ENCODE measurements around the gene HOXC10. TPM values are rescaled to one million over a fixed set of nuclear protein-coding genes. Genes with fewer than 3 reads are reported as not detected.

Gene HOXC10
- total RNA-seq, 1 experiment from 2014 or later: 154 TPM

GRCh38 chr12:54019924-54020590, 35.1 kb downstream of the HOXC10 start:
- Histone ChIP-seq H3K4me1 (ENCODE audit: control insufficient read depth, insufficient read depth, low read length) (peaks cover 62% of the 10 kb centered on the region), H3K36me3 (ENCODE audit: control insufficient read depth, insufficient read depth, low read length) (peaks cover 2% of the 10 kb centered on the region; the same call in 1 of the 2 replicates), H3K9me3 (ENCODE audit: control insufficient read depth, insufficient read depth, low read depth, low read length) (no peaks in the 10 kb centered on the region), H3K4me3 (ENCODE audit: low read depth in 2 of 2, low read length in 2 of 2) (peak overlapping the region; percentile 72 to 91), H3K27me3 (ENCODE audit: control insufficient read depth, insufficient read depth, low read length) (no peaks in the 10 kb centered on the region), H3K27ac (ENCODE audit: low read length) (peak overlapping the region; percentile 95)
- TF ChIP-seq TCF7L2 (IDR thresholded peaks at IDR 0.05; ENCODE audit: low read depth, low read length): no peak
- peak; percentile 22; the same call in 1 of the 2 replicates for TF ChIP-seq POLR2AphosphoS5 (IDR thresholded peaks at IDR 0.05; ENCODE audit: low read depth, low read length)
- ATAC-seq (no peak), DNase-seq (ENCODE audit: low read depth, low spot score) (no peak)
- BruUV-seq (replicated peaks): no TSS peak
- in situ Hi-C loops (cut with HindIII; ENCODE audit: low pct_unique_long_range_greater_than_20kb, low sequenced_read_pairs): no loop called here
- ChIA-PET CTCF (no interaction called here), POLR2A (no interaction called here)
- intact Hi-C loops (cut with micrococcal nuclease; ENCODE audit: unreplicated experiment): no loop called here

- H3K4me3 ChIP-seq (ENCODE audit: low read depth in 2 of 2, low read length in 2 of 2): peak overlapping the region; percentile 72 to 91
- no peak for TF ChIP-seq TCF7L2 (IDR thresholded peaks at IDR 0.05; ENCODE audit: low read depth, low read length)
- TF ChIP-seq, protein P1, sequence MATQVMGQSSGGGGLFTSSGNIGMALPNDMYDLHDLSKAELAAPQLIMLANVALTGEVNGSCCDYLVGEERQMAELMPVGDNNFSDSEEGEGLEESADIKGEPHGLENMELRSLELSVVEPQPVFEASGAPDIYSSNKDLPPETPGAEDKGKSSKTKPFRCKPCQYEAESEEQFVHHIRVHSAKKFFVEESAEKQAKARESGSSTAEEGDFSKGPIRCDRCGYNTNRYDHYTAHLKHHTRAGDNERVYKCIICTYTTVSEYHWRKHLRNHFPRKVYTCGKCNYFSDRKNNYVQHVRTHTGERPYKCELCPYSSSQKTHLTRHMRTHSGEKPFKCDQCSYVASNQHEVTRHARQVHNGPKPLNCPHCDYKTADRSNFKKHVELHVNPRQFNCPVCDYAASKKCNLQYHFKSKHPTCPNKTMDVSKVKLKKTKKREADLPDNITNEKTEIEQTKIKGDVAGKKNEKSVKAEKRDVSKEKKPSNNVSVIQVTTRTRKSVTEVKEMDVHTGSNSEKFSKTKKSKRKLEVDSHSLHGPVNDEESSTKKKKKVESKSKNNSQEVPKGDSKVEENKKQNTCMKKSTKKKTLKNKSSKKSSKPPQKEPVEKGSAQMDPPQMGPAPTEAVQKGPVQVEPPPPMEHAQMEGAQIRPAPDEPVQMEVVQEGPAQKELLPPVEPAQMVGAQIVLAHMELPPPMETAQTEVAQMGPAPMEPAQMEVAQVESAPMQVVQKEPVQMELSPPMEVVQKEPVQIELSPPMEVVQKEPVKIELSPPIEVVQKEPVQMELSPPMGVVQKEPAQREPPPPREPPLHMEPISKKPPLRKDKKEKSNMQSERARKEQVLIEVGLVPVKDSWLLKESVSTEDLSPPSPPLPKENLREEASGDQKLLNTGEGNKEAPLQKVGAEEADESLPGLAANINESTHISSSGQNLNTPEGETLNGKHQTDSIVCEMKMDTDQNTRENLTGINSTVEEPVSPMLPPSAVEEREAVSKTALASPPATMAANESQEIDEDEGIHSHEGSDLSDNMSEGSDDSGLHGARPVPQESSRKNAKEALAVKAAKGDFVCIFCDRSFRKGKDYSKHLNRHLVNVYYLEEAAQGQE (IDR thresholded peaks at IDR 0.05; ENCODE audit: insufficient read depth in 1 of 2, low read depth in 2 of 2, low read length in 1 of 2): peak in 1 of 2 experiments; percentile 13; a peak in 1 of 4 replicates
- intact Hi-C loops (cut with micrococcal nuclease; ENCODE audit: unreplicated experiment) (loop anchor here (1.0 kb wide), 1 partner anchor 14 kb away; no protein-coding TSS in a partner anchor), in situ Hi-C loops (cut with HindIII; ENCODE audit: low pct_unique_long_range_greater_than_20kb, low sequenced_read_pairs) (no loop called here)
- H3K27ac ChIP-seq (ENCODE audit: low read length): peak overlapping the region; percentile 95
- H3K36me3 ChIP-seq (ENCODE audit: control insufficient read depth, insufficient read depth, low read length): peaks cover 2% of the 10 kb centered on the region; the same call in 1 of the 2 replicates
- no peaks in the 10 kb centered on the region for H3K9me3 ChIP-seq (ENCODE audit: control insufficient read depth, insufficient read depth, low read depth, low read length)
- ATAC-seq (no peak), DNase-seq (ENCODE audit: low read depth, low spot score) (no peak)
- ChIA-PET CTCF (interaction anchor here (1.0 to 1.1 kb wide), 2 partner anchors 12 to 196 kb away, joined by 3 read pairs; partner anchors contain the start of gene HOXC8), POLR2A (no interaction called here)
- no TSS peak for BruUV-seq (replicated peaks)
- H3K27me3 ChIP-seq (ENCODE audit: control insufficient read depth, insufficient read depth, low read length): no peaks in the 10 kb centered on the region
- H3K4me1 ChIP-seq (ENCODE audit: control insufficient read depth, insufficient read depth, low read length): peaks cover 62% of the 10 kb centered on the region
These were observed 35.9 kb downstream of the HOXC10 start for GRCh38 chr12:54020591-54021405.

DNA sequence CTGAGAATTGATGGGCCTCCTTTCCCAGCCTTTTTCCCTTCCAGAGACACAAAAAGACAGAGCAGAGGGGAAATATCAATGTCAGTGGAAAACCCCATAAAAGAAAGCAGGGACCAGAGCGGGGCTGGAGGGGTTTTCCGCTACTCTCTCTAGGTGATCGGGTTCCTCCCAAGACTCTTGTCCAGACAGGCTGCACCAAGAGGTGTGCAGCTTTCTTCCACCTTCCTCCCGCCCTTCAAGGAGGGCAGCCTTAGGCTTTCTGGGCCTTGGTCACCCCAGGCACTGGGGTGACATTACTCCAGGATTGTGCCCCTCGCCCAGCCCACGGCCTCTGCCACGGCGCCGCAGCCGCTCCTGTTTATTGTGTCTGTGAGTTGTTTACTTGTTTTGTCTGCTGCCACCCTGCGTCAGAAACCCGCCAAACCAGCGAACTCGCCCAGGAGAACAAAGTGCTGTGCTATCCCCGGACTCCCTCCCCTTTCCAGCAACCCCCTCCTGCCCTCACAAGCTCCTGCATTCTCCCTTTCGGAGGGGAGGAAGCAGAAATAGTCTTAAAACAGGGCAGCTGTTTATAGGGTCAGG, 36.6 kb downstream of the HOXC10 start:
- H3K27me3 ChIP-seq (ENCODE audit: control insufficient read depth, insufficient read depth, low read length): no peaks in the 10 kb centered on the region

More for the DNA sequence above, 36.6 kb downstream of the HOXC10 start:
- ChIA-PET CTCF (interaction anchor here (1.0 to 1.2 kb wide), 3 partner anchors 13 to 252 kb away, joined by 3 read pairs; partner anchors contain the start of gene HOXC8), POLR2A (no interaction called here)
- in situ Hi-C loops (cut with HindIII; ENCODE audit: low pct_unique_long_range_greater_than_20kb, low sequenced_read_pairs): no loop called here
- H3K9me3 ChIP-seq (ENCODE audit: control insufficient read depth, insufficient read depth, low read depth, low read length): no peaks in the 10 kb centered on the region
- intact Hi-C loops (cut with micrococcal nuclease; ENCODE audit: unreplicated experiment): loop anchor here (1.0 kb wide), 1 partner anchor 15 kb away; no protein-coding TSS in a partner anchor
- H3K36me3 ChIP-seq (ENCODE audit: control insufficient read depth, insufficient read depth, low read length): peaks cover 2% of the 10 kb centered on the region; the same call in 1 of the 2 replicates
- TF ChIP-seq CTCF (IDR thresholded peaks at IDR 0.05): peak; percentile 76
- TF ChIP-seq SIN3A (IDR thresholded peaks at IDR 0.05; ENCODE audit: borderline replicate concordance, insufficient read depth, low read depth, low read length): peak; percentile 80; the same call in 1 of the 2 replicates
- no peak for TF ChIP-seq TCF7L2 (IDR thresholded peaks at IDR 0.05; ENCODE audit: low read depth, low read length)
- TF ChIP-seq POLR2AphosphoS5 (IDR thresholded peaks at IDR 0.05; ENCODE audit: low read depth, low read length): peak; percentile 73; the same call in 1 of the 2 replicates
- TF ChIP-seq, protein P1 (IDR thresholded peaks at IDR 0.05; ENCODE audit: insufficient read depth in 1 of 2, low read depth in 2 of 2, low read length in 1 of 2): no peak
- peak overlapping the region; percentile 95 for H3K27ac ChIP-seq (ENCODE audit: low read length)
- peak overlapping the region; percentile 72 to 91 for H3K4me3 ChIP-seq (ENCODE audit: low read depth in 2 of 2, low read length in 2 of 2)
- DNase-seq (ENCODE audit: low read depth, low spot score) (no peak), ATAC-seq (peak; percentile 14)
- H3K4me1 ChIP-seq (ENCODE audit: control insufficient read depth, insufficient read depth, low read length): peaks cover 65% of the 10 kb centered on the region
- no TSS peak for BruUV-seq (replicated peaks)

All from Panc1 (cell line).